Tibial nerve (tissue), 4 donors: ENCODE results near the gene MRPL3.

ENCODE experiments used
- CTCF ChIP-seq, 5 experiments: fragments of 200-600 bp in 3 of 5; fragments of 450-650 bp in 2 of 5; sonication (generic) in 3 of 5; IDR thresholded peaks; one replicate each; pipeline ENCODE4 v1.5.1; 2016 to 2019; ENCODE audit warnings: antibody characterized with exemption in 5 of 5, mild to moderate bottlenecking in 3 of 5, moderate library complexity in 2 of 5
- EP300 ChIP-seq, 2 donors: sonication (generic); formaldehyde crosslinking; IDR thresholded peaks; one replicate each; pipeline ENCODE4 v1.6.1; 2017; ENCODE audit warnings: antibody characterized with exemption in 2 of 2, mild to moderate bottlenecking in 1 of 2
- POLR2A ChIP-seq, 2 donors: fragments of 450-650 bp; IDR thresholded peaks; one replicate each; pipeline ENCODE4 v1.6.1; 2017; ENCODE audit warnings: antibody characterized with exemption in 2 of 2, mild to moderate bottlenecking in 2 of 2, moderate library complexity in 2 of 2

- TF ChIP-seq CTCF (IDR thresholded peaks at IDR 0.05) (no peak), POLR2A (IDR thresholded peaks at IDR 0.05) (no peak), EP300 (IDR thresholded peaks at IDR 0.05) (no peak)
These were observed 25.0 kb downstream of the MRPL3 start for GRCh38 chr3:131477813-131478212.
